GM11168 (cell line): ENCODE results near the gene FOSB.

ENCODE experiments used
- in situ Hi-C: fragments of 300-500 bp; cut with MboI; formaldehyde crosslinking; loops from one replicate; pipeline ENCODE4 v1.12.0; 2022; ENCODE audit warnings: low sequenced_read_pairs; ENCODE audit not compliant: unreplicated experiment

Gene FOSB

DNA sequence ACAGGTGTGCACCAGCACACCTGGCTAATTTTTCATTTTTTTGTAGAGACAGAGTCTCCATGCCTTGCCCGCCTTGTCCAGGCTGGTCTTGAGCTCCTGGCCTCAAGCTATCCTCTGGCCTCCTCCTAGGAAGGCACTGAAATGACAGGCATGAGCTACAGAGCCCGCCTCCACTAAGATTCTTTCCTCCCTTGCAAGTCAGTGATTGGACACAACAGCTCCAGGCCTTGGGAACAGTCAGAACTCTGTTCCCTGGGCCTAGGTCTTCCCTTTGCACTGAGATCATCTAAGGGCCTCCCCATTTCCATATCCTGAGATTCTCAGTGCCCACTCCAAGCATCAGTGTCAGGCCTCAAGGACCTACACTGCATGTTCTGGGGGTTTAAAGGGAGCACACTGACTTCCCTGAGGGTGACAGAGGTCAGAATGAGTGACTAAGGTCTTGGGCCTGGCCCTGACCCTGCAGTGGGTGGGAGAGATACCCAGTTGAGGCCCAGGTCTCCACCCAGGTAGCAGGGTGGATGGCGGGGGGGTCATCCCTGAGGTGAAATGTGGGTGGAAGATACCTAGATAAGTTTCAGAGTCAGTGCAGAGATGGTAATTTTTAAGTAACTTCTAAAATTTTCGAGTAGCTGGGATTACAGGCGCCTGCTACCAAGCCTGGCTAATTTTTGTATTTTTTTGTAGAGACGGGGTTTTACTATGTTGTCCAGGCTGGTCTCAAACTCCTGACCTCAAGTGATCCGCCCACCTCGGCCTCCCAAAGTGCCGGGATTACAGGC is 26.7 kb upstream of the FOSB start:
- in situ Hi-C loops, result no loop called here

GRCh38 chr19:45442408-45442777 is 25.4 kb upstream of the FOSB start:
- in situ Hi-C loops, result no loop called here

GRCh38 chr19:45442778-45443461 is 24.9 kb upstream of the FOSB start:
- in situ Hi-C loops, result no loop called here

- in situ Hi-C loops, result no loop called here
Measured at GRCh38 chr19:45443462-45444317, 24.1 kb upstream of the FOSB start.

DNA sequence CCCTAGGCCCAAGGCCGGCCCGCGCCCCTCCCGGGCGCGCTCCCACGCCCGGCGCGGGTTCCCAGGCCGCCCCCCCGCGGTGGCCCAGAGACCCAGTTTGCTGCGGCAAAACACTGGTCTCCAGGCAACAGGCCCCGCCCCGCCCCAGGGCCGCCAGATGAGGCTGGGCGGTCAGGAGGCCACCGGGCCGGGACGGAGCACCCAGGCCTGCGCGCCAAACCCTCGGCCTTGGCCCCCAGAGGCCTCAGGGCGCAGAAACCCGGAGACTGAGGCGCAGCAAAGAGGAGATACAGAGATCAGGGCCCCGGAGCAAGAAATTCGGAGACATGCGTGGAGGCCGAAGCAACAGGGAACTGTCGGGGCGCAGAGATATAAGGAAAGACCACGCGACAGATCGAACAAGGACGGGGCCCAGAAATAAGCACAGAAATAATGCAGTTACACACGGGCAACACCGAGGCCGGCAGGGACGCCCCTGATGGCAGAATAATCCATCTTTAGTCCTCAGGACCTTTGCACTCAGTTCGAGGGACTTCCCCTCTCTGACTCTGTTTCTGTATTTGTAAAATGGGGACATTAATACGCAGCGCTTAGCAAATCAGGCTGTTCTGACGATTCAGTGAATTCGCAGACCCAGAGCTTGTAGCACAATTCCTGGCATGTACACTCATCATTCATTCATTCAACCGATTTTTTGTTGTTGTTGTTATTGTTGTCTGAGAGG is 23.3 kb upstream of the FOSB start:
- in situ Hi-C loops, result no loop called here

- in situ Hi-C loops, result no loop called here
Measured at GRCh38 chr19:45445139-45445538, 22.7 kb upstream of the FOSB start.

GRCh38 chr19:45446295-45446694 is 21.5 kb upstream of the FOSB start:
- in situ Hi-C loops, result no loop called here

DNA sequence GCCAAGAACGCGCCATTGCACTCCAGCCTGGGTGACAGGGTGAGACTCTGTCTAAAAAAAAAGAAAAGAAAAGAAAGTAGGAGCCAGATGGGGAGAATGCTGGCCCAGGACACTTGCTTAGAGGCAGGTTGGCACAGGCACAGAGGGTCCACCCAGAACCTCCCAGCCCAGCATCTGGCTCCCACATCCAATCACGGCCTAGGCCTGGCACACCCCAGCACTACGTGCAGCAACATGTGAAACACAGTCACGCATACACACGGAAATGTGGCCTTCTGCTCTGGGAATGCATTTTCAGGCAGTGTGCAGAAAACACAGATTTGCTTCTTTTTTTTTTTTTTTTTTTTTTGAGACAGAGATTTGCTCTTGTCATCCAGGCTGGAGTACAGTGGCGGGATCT is 20.9 kb upstream of the FOSB start:
- in situ Hi-C loops, result no loop called here

DNA sequence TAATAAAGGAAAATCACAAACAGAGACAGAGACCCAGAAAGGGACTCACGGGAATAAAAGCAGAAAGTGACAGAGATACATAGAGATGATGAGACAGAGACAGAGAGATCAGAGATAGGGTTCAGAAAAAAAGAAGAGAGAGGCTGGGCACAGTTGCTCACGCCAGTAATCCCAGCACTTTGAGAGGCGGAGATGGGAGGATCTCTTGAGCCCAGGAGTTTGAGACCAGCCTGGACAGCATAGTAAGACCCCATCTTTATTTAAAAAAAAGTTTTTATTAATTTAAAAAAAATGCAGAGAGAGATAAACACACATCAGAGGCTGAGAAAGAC is 19.4 kb upstream of the FOSB start:
- in situ Hi-C loops, result no loop called here

- in situ Hi-C loops, result no loop called here
Measured at GRCh38 chr19:45448887-45449299, 18.9 kb upstream of the FOSB start.

- in situ Hi-C loops, result no loop called here
Measured at GRCh38 chr19:45450012-45450333, 17.8 kb upstream of the FOSB start.

DNA sequence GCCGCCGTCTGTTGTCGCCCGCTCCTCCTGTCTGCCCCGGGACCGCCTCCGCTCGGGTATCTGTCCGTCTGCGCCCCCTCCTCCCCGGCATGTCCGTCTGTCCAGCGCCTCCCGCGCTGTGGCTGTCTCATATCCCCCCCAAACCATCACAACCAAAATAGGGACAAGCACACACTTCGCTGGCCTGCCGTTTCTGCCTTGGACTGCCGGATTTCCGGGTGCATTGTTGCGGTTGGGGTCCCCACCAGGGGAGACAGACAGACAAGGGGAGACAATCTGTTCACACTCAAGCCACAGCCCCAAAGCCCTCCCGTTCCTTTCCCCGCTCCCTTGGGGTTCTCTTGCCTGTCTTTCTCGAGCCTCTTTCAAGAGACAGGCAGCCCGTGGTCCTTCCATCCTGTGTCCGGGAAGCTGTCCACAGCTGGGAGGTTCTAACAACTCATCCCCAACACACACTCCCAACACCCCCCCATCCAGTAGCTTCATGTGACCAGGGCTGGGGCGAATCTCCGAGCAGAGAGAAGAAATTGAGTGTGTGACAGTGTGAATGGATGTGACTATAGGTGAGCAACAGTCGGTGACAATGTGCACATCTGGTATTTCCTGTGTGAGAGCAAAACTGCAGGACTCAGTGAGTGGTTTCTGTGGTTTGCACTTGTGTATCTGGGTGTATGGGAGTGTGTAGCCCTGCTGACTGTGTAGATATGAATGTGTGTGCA is 16.5 kb upstream of the FOSB start:
- in situ Hi-C loops, result no loop called here

GRCh38 chr19:45451850-45452387 is 15.9 kb upstream of the FOSB start:
- in situ Hi-C loops, result no loop called here

GRCh38 chr19:45455707-45456499 is 11.9 kb upstream of the FOSB start:
- in situ Hi-C loops, result no loop called here

- in situ Hi-C loops, result no loop called here
Measured at GRCh38 chr19:45456500-45456815, 11.3 kb upstream of the FOSB start.

DNA sequence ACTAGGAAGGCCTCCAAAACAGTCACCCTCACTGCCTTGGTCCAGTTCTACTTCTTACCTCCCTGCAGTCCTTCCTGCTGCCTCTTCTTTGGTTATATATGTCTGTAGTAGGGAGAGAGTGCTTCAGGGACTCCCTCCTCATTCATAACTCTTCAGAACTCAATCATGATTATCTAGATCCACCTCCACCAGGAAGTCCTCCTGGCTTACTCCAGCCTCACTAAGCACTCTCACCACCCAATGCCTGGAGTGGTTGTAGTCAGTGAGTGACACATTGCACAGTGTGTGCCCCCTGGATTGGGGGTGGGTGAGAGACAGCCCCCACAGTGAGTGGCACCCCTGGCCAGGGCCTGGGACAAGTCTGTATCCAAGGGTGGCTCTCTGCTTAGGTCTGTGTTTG is 10.0 kb upstream of the FOSB start:
- in situ Hi-C loops, result no loop called here

DNA sequence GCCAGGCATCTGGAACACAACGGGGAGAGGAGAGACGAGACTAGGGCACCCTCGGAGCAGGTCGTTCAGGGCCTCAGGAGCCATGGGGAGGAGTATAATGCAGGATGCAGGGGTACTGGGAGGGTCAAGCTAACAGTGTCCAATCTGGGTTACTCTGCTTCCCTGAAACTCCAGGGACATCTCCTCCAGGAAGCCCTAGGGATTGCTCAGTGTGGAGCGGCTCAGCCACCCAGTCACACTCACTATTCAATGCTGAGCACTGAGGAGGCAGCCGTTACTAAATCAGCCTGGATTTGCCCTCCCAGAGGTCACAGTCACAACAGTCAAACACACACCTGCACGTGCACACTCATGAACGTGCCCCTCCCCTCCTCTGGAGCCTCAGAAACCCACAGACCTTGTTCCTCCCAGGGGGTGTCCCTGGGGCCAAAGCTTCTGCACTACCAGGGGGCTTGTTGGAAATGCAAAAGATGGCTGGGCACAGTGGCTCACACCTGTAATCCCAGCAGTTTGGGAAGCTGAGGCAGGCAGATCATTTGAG is 6.9 kb upstream of the FOSB start:
- in situ Hi-C loops, result no loop called here

GRCh38 chr19:45462174-45462573 is 5.6 kb upstream of the FOSB start:
- in situ Hi-C loops, result no loop called here

DNA sequence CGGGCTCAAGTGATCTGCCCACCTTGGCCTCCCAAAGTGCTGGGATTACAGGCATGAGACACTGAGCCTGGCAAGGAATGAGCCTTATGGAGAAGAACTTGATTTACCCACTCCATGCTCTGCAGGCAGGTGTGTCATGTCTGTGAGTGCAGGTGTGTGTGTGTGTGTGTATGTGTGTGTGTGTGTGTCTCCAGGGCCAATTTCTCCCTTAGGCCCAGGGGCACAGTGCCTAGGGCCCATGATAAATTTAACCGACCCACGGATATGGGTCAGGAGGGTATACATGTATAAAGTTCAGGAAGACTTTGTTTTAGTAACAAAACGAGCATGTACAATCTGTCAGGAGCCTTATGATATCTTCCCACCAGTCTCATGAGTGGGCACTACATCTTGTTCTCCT is 4.6 kb upstream of the FOSB start:
- in situ Hi-C loops, result no loop called here
